Panc1 (cell line): ENCODE data around the gene SCCPDH. TPM values are rescaled to one million over a fixed set of nuclear protein-coding genes. Genes with fewer than 3 reads are reported as not detected.

ENCODE experiments used
- ATAC-seq: fragments of 200-7000 bp; cut with Tn5 transposase; 2 replicates; pipeline ENCODE4 v1.9.1; 2020; ENCODE audit warnings: mild to moderate bottlenecking, moderate library complexity
- BruUV-seq: library from RNA; stranded (reverse); fragments of 400-500 nt; replicated peaks from 2 replicates; lab custom pipeline; 2021; lab: Mats Ljungman, UMichigan
- CTCF ChIA-PET: fragments of 300-600 bp; sonication (Branson Sonifier 250); formaldehyde crosslinking; loops from one replicate; lab custom pipeline; 2022; ENCODE audit warnings: antibody characterized with exemption; lab: Charles Lee
- POLR2A ChIA-PET: fragments of 300-600 bp; sonication (Branson Sonifier 250); formaldehyde crosslinking; loops from one replicate; lab custom pipeline; 2022; ENCODE audit warnings: antibody characterized with exemption; lab: Charles Lee
- DNase-seq: peaks from one replicate; pipeline ENCODE4 v3.0.0-alpha.2; 2010; ENCODE audit warnings: low read depth, low spot score
- H3K27ac ChIP-seq: 2 replicates; pipeline ENCODE4 v1.5.1; 2011; ENCODE audit warnings: mild to moderate bottlenecking, low read length, inconsistent platforms
- H3K27me3 ChIP-seq: fragments of 200-500 bp; sonication (Bioruptor generic); 2 replicates; pipeline ENCODE4 v1.6.0; 2014; ENCODE audit warnings: low read length, inconsistent platforms; ENCODE audit not compliant: control insufficient read depth, insufficient read depth
- H3K36me3 ChIP-seq: fragments of 200-500 bp; sonication (Bioruptor generic); 2 replicates; pipeline ENCODE4 v1.5.1; 2014; ENCODE audit warnings: inconsistent platforms, mild to moderate bottlenecking, low read length, moderate library complexity; ENCODE audit not compliant: control insufficient read depth, insufficient read depth
- H3K4me1 ChIP-seq: 2 replicates; pipeline ENCODE4 v1.5.1; 2011; ENCODE audit warnings: inconsistent platforms, mild to moderate bottlenecking, low read length, moderate library complexity; ENCODE audit not compliant: control insufficient read depth, insufficient read depth
- H3K4me3 ChIP-seq, 2 experiments: 2 replicates each; pipeline ENCODE4 v1.5.1; 2011 to 2012; ENCODE audit warnings: low read depth in 2 of 2, low read length in 2 of 2, mild to moderate bottlenecking in 2 of 2, inconsistent platforms in 1 of 2, moderate library complexity in 1 of 2
- H3K9me3 ChIP-seq: fragments of 200-500 bp; sonication (Bioruptor generic); 2 replicates; pipeline ENCODE4 v1.5.1; 2014; ENCODE audit warnings: low read depth, mild to moderate bottlenecking, inconsistent platforms, low read length, moderate library complexity; ENCODE audit not compliant: control insufficient read depth, insufficient read depth
- POLR2AphosphoS5 ChIP-seq: IDR thresholded peaks from 2 replicates; pipeline ENCODE4 v1.6.1; 2012; ENCODE audit warnings: mild to moderate bottlenecking, low read depth, low read length, moderate library complexity
- SIN3A ChIP-seq: IDR thresholded peaks from 2 replicates; pipeline ENCODE4 v1.6.1; 2012; ENCODE audit warnings: low read depth, mild to moderate bottlenecking, low read length, moderate library complexity, borderline replicate concordance; ENCODE audit not compliant: insufficient read depth
- TCF7L2 ChIP-seq: IDR thresholded peaks from 2 replicates; pipeline ENCODE4 v1.6.1; 2011; ENCODE audit warnings: mild to moderate bottlenecking, low read depth, low read length, inconsistent platforms
- in situ Hi-C: cut with HindIII; loops from 2 replicates; pipeline ENCODE4 v1.10.0; 2016; ENCODE audit warnings: low sequenced_read_pairs, low pct_unique_long_range_greater_than_20kb
- intact Hi-C: fragments of 100-400 bp; cut with micrococcal nuclease; formaldehyde crosslinking; loops from one replicate; pipeline ENCODE4 v1.10.0; 2022; ENCODE audit not compliant: unreplicated experiment
- total RNA-seq: library from RNA; stranded (reverse); gene quantifications from one replicate; pipeline ENCODE4 v1.2.1, GENCODE V29; 2021; ENCODE audit not compliant: unreplicated experiment
- TF ChIP-seq, protein P1 (sequence below), 2 experiments: IDR thresholded peaks; 2 replicates each; pipeline ENCODE4 v1.6.1; 2011 to 2012; ENCODE audit warnings: low read depth in 2 of 2, control low read depth in 1 of 2, low read length in 1 of 2, mild to moderate bottlenecking in 1 of 2, moderate library complexity in 1 of 2; ENCODE audit not compliant: insufficient read depth in 1 of 2
- TF ChIP-seq, protein P2 (sequence below): fragments of 450-650 bp; IDR thresholded peaks from 2 replicates; pipeline ENCODE4 v1.5.1; 2017; ENCODE audit warnings: mild to moderate bottlenecking

SCCPDH gene
- total RNA-seq, 1 experiment from 2014 or later, result 40.2 TPM

DNA sequence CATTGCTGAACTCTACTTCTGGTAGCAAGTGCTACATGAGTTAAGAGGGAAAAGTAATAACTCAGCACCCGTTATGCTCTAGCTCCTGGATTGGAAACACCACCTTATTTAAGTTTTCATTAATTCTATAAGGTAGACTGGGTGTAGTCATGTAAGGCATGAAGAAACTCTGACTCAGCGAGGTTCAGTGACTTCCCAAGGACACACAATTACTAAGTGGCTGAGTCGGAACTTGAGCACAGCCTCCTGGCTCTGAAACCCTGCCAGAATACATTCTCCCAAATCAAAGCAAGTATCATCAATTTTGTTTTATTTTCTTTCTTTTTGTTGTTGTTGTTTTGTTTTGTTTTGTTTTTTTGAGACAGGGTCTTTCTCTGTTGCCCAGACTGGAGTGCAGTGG, 29.1 kb upstream of the SCCPDH start:
- ChIA-PET CTCF (interaction anchor here (0.7 kb wide), 1 partner anchor 15 kb away, joined by 4 read pairs; no protein-coding TSS in a partner anchor), POLR2A (no interaction called here)
- DNase-seq, result no peak
- Histone ChIP-seq H3K27me3 (no peaks in the 10 kb centered on the region), H3K27ac (no peak overlapping the region), H3K4me1 (no peaks in the 10 kb centered on the region), H3K4me3 (no peak overlapping the region), H3K36me3 (no peaks in the 10 kb centered on the region), H3K9me3 (no peaks in the 10 kb centered on the region)
- no TSS peak for BruUV-seq
- in situ Hi-C loops (no loop called here), intact Hi-C loops (no loop called here)
- ATAC-seq, result no peak
- TF ChIP-seq, protein P1, sequence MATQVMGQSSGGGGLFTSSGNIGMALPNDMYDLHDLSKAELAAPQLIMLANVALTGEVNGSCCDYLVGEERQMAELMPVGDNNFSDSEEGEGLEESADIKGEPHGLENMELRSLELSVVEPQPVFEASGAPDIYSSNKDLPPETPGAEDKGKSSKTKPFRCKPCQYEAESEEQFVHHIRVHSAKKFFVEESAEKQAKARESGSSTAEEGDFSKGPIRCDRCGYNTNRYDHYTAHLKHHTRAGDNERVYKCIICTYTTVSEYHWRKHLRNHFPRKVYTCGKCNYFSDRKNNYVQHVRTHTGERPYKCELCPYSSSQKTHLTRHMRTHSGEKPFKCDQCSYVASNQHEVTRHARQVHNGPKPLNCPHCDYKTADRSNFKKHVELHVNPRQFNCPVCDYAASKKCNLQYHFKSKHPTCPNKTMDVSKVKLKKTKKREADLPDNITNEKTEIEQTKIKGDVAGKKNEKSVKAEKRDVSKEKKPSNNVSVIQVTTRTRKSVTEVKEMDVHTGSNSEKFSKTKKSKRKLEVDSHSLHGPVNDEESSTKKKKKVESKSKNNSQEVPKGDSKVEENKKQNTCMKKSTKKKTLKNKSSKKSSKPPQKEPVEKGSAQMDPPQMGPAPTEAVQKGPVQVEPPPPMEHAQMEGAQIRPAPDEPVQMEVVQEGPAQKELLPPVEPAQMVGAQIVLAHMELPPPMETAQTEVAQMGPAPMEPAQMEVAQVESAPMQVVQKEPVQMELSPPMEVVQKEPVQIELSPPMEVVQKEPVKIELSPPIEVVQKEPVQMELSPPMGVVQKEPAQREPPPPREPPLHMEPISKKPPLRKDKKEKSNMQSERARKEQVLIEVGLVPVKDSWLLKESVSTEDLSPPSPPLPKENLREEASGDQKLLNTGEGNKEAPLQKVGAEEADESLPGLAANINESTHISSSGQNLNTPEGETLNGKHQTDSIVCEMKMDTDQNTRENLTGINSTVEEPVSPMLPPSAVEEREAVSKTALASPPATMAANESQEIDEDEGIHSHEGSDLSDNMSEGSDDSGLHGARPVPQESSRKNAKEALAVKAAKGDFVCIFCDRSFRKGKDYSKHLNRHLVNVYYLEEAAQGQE (IDR thresholded peaks at IDR 0.05; ENCODE audit: insufficient read depth in 1 of 2, low read depth in 2 of 2, low read length in 1 of 2), result no peak
- TF ChIP-seq TCF7L2 (no peak), POLR2AphosphoS5 (no peak), SIN3A (no peak)
- TF ChIP-seq, protein P2, sequence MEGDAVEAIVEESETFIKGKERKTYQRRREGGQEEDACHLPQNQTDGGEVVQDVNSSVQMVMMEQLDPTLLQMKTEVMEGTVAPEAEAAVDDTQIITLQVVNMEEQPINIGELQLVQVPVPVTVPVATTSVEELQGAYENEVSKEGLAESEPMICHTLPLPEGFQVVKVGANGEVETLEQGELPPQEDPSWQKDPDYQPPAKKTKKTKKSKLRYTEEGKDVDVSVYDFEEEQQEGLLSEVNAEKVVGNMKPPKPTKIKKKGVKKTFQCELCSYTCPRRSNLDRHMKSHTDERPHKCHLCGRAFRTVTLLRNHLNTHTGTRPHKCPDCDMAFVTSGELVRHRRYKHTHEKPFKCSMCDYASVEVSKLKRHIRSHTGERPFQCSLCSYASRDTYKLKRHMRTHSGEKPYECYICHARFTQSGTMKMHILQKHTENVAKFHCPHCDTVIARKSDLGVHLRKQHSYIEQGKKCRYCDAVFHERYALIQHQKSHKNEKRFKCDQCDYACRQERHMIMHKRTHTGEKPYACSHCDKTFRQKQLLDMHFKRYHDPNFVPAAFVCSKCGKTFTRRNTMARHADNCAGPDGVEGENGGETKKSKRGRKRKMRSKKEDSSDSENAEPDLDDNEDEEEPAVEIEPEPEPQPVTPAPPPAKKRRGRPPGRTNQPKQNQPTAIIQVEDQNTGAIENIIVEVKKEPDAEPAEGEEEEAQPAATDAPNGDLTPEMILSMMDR, result no peak

DNA sequence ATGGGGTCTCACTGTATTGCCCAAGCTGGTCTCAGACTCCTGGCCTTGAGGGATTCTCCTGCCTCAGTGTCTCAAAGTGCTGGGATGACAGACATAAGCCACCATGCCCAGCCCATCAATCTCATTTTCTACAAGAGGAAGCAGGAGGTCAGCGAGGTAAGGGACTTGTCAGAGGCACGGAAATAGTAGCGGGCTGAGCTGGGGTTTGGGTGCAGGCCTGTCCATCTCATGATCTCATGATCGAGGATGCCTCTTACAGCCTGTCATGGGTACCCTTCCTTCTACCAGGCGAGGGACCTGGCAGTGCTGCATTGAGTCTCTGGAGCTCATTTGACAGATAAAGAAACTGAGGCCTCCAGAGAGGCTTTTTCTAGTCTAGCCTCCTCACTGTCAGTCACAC, 28.5 kb upstream of the SCCPDH start:
- ATAC-seq, result no peak
- DNase-seq, result no peak
- in situ Hi-C loops (no loop called here), intact Hi-C loops (no loop called here)
- BruUV-seq, result no TSS peak
- Histone ChIP-seq H3K9me3 (no peaks in the 10 kb centered on the region), H3K27ac (no peak overlapping the region), H3K27me3 (no peaks in the 10 kb centered on the region), H3K4me1 (no peaks in the 10 kb centered on the region), H3K36me3 (no peaks in the 10 kb centered on the region), H3K4me3 (no peak overlapping the region)
- TF ChIP-seq TCF7L2 (no peak), POLR2AphosphoS5 (no peak), SIN3A (no peak)
- TF ChIP-seq, protein P1 (IDR thresholded peaks at IDR 0.05; ENCODE audit: insufficient read depth in 1 of 2, low read depth in 2 of 2, low read length in 1 of 2), result no peak
- TF ChIP-seq, protein P2, result no peak
- POLR2A ChIA-PET, result no interaction called here
- CTCF ChIA-PET, result interaction anchor here (0.6 kb wide), 1 partner anchor 70 kb away, joined by 3 read pairs; no protein-coding TSS in a partner anchor
